H1 (cell line): ENCODE data around the gene RPL36AL. TPM values are rescaled to one million over a fixed set of nuclear protein-coding genes. Genes with fewer than 3 reads are reported as not detected.

Experiments used
- CTCF ChIA-PET: fragments of 300-600 bp; sonication (Branson Sonifier 250); formaldehyde crosslinking; loops from one replicate; lab custom pipeline; 2021; ENCODE audit not compliant: partially characterized antibody; lab: Charles Lee
- POLR2A ChIA-PET: fragments of 300-600 bp; sonication (Branson Sonifier 250); formaldehyde crosslinking; loops from one replicate; lab custom pipeline; 2021; ENCODE audit warnings: inconsistent platforms; ENCODE audit not compliant: partially characterized antibody; lab: Charles Lee
- DNase-seq, 2 experiments: peaks; one replicate each; pipeline versions ENCODE4 v3.0.0 to v3.0.0-alpha.2; 2010 to 2022; ENCODE audit warnings: low spot score in 2 of 2, low read depth in 1 of 2, mixed read lengths in 1 of 2
- FAIRE-seq: peaks from 2 replicates; lab custom pipeline; 2011; peaks lifted over from hg19 to GRCh38; lab: Jason Lieb, UNC
- H2AFZ ChIP-seq: 2 replicates; pipeline ENCODE4 v1.8.1; 2012; ENCODE audit warnings: low read length, inconsistent platforms
- H2AK5ac ChIP-seq: 2 replicates; pipeline ENCODE4 v1.6.1; 2013; ENCODE audit warnings: low read depth, low read length
- H2BK120ac ChIP-seq: replicated peaks from 2 replicates; pipeline ENCODE3; 2013; ENCODE audit warnings: low read depth, low read length, inconsistent platforms
- H2BK12ac ChIP-seq: 2 replicates; pipeline ENCODE4 v1.6.1; 2013; ENCODE audit warnings: low read depth, low read length
- H2BK15ac ChIP-seq: 2 replicates; pipeline ENCODE4 v1.6.1; 2013; ENCODE audit warnings: low read length
- H2BK20ac ChIP-seq: 2 replicates; pipeline ENCODE4 v1.6.1; 2013; ENCODE audit warnings: low read length
- H2BK5ac ChIP-seq: 2 replicates; pipeline ENCODE4 v1.6.1; 2013; ENCODE audit warnings: low read depth, low read length
- H3K14ac ChIP-seq: 2 replicates; pipeline ENCODE4 v1.6.1; 2013; ENCODE audit warnings: inconsistent platforms; ENCODE audit not compliant: insufficient read length
- H3K18ac ChIP-seq: 2 replicates; pipeline ENCODE4 v1.6.1; 2013; ENCODE audit warnings: low read length; ENCODE audit errors: extremely low read depth
- H3K23ac ChIP-seq: 2 replicates; pipeline ENCODE4 v1.6.1; 2013; ENCODE audit warnings: inconsistent platforms; ENCODE audit not compliant: insufficient read length
- H3K23me2 ChIP-seq: 2 replicates; pipeline ENCODE4 v1.6.1; 2013; ENCODE audit warnings: low read depth, low read length
- H3K27ac ChIP-seq: 2 replicates; pipeline ENCODE4 v1.6.1; 2011; ENCODE audit warnings: low read depth, low read length, inconsistent platforms
- H3K27me3 ChIP-seq, 4 experiments: replicated peaks in 1 of 4; 1 replicate in 1 of 4; 2 replicates in 3 of 4; pipeline versions ENCODE4 v1.6.1 to v1.8.1; 2011 to 2013; ENCODE audit warnings: low read length in 3 of 4, mild to moderate bottlenecking in 3 of 4, inconsistent platforms in 2 of 4, mixed read lengths in 2 of 4, moderate library complexity in 1 of 4; ENCODE audit not compliant: control insufficient read depth in 3 of 4, insufficient read depth in 3 of 4; ENCODE audit errors: extremely low read depth in 1 of 4
- H3K36me3 ChIP-seq, 4 experiments: 2 replicates each; pipeline versions ENCODE4 v1.6.1 to v1.8.1; 2011 to 2013; ENCODE audit warnings: mild to moderate bottlenecking in 4 of 4, low read length in 3 of 4, moderate library complexity in 2 of 4, control low read depth in 1 of 4, inconsistent platforms in 1 of 4; ENCODE audit not compliant: insufficient read depth in 4 of 4, control insufficient read depth in 2 of 4
- H3K4ac ChIP-seq: replicated peaks from 2 replicates; pipeline ENCODE3; 2013; ENCODE audit warnings: low read length, low read depth, mixed read lengths, inconsistent platforms; ENCODE audit not compliant: insufficient read length
- H3K4me1 ChIP-seq, 4 experiments: replicated peaks in 1 of 4; 1 replicate in 1 of 4; 2 replicates in 3 of 4; pipeline versions ENCODE4 v1.6.1 to v1.8.1; 2011 to 2013; ENCODE audit warnings: low read length in 3 of 4, inconsistent platforms in 2 of 4, mixed read lengths in 1 of 4; ENCODE audit not compliant: insufficient read depth in 4 of 4, control insufficient read depth in 3 of 4
- H3K4me2 ChIP-seq, 2 experiments: 2 replicates each; pipeline versions ENCODE4 v1.6.1 to v1.8.1; 2011 to 2013; ENCODE audit warnings: low read depth in 2 of 2, low read length in 2 of 2, control low read depth in 1 of 2, inconsistent platforms in 1 of 2, mild to moderate bottlenecking in 1 of 2; ENCODE audit not compliant: insufficient read depth in 1 of 2
- H3K4me3 ChIP-seq, 4 experiments: fragments of 200-600, 300-600 bp in 1 of 4; sonication (generic), shearing (Covaris generic), sonication (Bioruptor Twin) in 1 of 4; 2 replicates each; pipeline versions ENCODE4 v1.5.1 to v1.8.1; 2011 to 2016; ENCODE audit warnings: low read length in 4 of 4, low read depth in 3 of 4, control low read depth in 2 of 4, inconsistent platforms in 2 of 4, mild to moderate bottlenecking in 2 of 4, mixed read lengths in 1 of 4, moderate library complexity in 1 of 4; ENCODE audit not compliant: insufficient read depth in 2 of 4; ENCODE audit errors: extremely low read depth in 1 of 4
- H3K56ac ChIP-seq: replicated peaks from 2 replicates; pipeline ENCODE3; 2013; ENCODE audit warnings: low read depth, mild to moderate bottlenecking, mixed read lengths, low read length, inconsistent platforms; ENCODE audit not compliant: insufficient read length
- H3K79me1 ChIP-seq: 2 replicates; pipeline ENCODE4 v1.6.1; 2013; ENCODE audit warnings: low read depth, low read length, control low read depth
- H3K79me2 ChIP-seq, 2 experiments: 2 replicates each; pipeline versions ENCODE4 v1.6.1 to v1.8.1; 2012 to 2013; ENCODE audit warnings: low read length in 2 of 2, mild to moderate bottlenecking in 2 of 2, inconsistent platforms in 1 of 2; ENCODE audit not compliant: insufficient read depth in 2 of 2, control insufficient read depth in 1 of 2
- H3K9ac ChIP-seq, 4 experiments: replicated peaks in 1 of 4; 1 replicate in 1 of 4; 2 replicates in 3 of 4; pipeline versions ENCODE4 v1.6.1 to v1.8.1; 2011 to 2013; ENCODE audit warnings: low read depth in 3 of 4, low read length in 3 of 4, control low read depth in 2 of 4, mild to moderate bottlenecking in 2 of 4, moderate library complexity in 2 of 4, inconsistent platforms in 1 of 4; ENCODE audit errors: extremely low read depth in 1 of 4
- H3K9me3 ChIP-seq, 2 experiments: 2 replicates each; pipeline versions ENCODE4 v1.6.1 to v1.8.1; 2012 to 2013; ENCODE audit warnings: mild to moderate bottlenecking in 2 of 2, moderate library complexity in 2 of 2, control low read depth in 1 of 2, inconsistent platforms in 1 of 2, low read depth in 1 of 2, low read length in 1 of 2, mixed read lengths in 1 of 2; ENCODE audit not compliant: insufficient read depth in 2 of 2
- H4K20me1 ChIP-seq, 2 experiments: replicated peaks in 1 of 2; 2 replicates each; pipeline versions ENCODE3 to v1.8.1; 2011 to 2013; ENCODE audit warnings: inconsistent platforms in 2 of 2, low read length in 2 of 2, mild to moderate bottlenecking in 1 of 2; ENCODE audit not compliant: insufficient read depth in 2 of 2, control insufficient read depth in 1 of 2
- H4K5ac ChIP-seq: 2 replicates; pipeline ENCODE4 v1.6.1; 2013; ENCODE audit warnings: low read length, low read depth, mixed read lengths, inconsistent platforms; ENCODE audit not compliant: insufficient read length
- H4K8ac ChIP-seq: 2 replicates; pipeline ENCODE4 v1.8.0; 2013; ENCODE audit warnings: mild to moderate bottlenecking, moderate library complexity, low read length, inconsistent platforms; ENCODE audit not compliant: insufficient read depth; ENCODE audit errors: extremely low read depth
- H4K91ac ChIP-seq: replicated peaks from 2 replicates; pipeline ENCODE3; 2013; ENCODE audit warnings: low read length, mixed read lengths, inconsistent platforms; ENCODE audit not compliant: insufficient read length
- CHD2 ChIP-seq: IDR thresholded peaks from 2 replicates; pipeline ENCODE4 v1.6.1; 2012; ENCODE audit warnings: low read length, improper control_type of control experiment
- EGR1 ChIP-seq: IDR thresholded peaks from 2 replicates; pipeline ENCODE4 v1.6.1; 2011; ENCODE audit warnings: low read depth, low read length, borderline replicate concordance
- MAFK ChIP-seq: IDR thresholded peaks from 2 replicates; pipeline ENCODE4 v1.6.1; 2012; ENCODE audit warnings: low read depth, mild to moderate bottlenecking, improper control_type of control experiment, low read length
- SUZ12 ChIP-seq: fragments of 200-600 bp; sonication (generic); IDR thresholded peaks from 2 replicates; pipeline ENCODE4 v1.6.1; 2012; ENCODE audit warnings: mild to moderate bottlenecking, inconsistent platforms, low read length, moderate library complexity, mixed read lengths
- TAF1 ChIP-seq: IDR thresholded peaks from 2 replicates; pipeline ENCODE4 v1.6.1; 2011; ENCODE audit warnings: mild to moderate bottlenecking, low read depth, low read length
- TBP ChIP-seq: IDR thresholded peaks from 2 replicates; pipeline ENCODE4 v1.6.1; 2011; ENCODE audit warnings: low read depth, low read length, improper control_type of control experiment
- whole genome bisulfite sequencing, 2 experiments: shearing (Covaris generic) in 1 of 2; methylation state at CpG; one replicate each; pipeline versions ENCODE4 v1.1.6 to v1.1.7; 2013 to 2015; ENCODE audit warnings: low lambda C conversion rate in 2 of 2, mixed read lengths in 2 of 2, inconsistent platforms in 1 of 2, low coverage in 1 of 2, missing lambda C conversion rate in 1 of 2; ENCODE audit not compliant: insufficient replicate concordance in 2 of 2, insufficient coverage in 1 of 2, insufficient read length in 1 of 2; ENCODE audit errors: extremely low coverage in 1 of 2, missing lambda C conversion rate in 1 of 2; 5-methylcytosine and 5-hydroxymethylcytosine counted together
- polyA plus RNA-seq, 7 experiments: library from polyadenylated mRNA; depleted of rRNA in 3 of 7; stranded (reverse) in 5 of 7; unstranded in 2 of 7; fragments of >200 nt in 5 of 7; fragments of 200-250 nt in 2 of 7; gene quantifications; 1 replicate in 5 of 7; 2 replicates in 1 of 7; 4 replicates in 1 of 7; pipeline versions ENCODE4 v1.2.1 to v1.2.3, GENCODE V29; 2011 to 2013; ENCODE audit warnings: missing spikeins in 2 of 7, mixed read lengths in 2 of 7
- total RNA-seq: library from RNA; stranded (reverse); fragmentation: NEBNext Ultra II Directional; extraction: Animal tissue kit (Norgen Biotek cat#: 25700); gene quantifications from 2 replicates; pipeline ENCODE4 v1.2.1, GENCODE V29; 2021
- TF ChIP-seq, protein P1 (sequence below): IDR thresholded peaks from 2 replicates; pipeline ENCODE4 v1.6.1; 2012; ENCODE audit warnings: inconsistent platforms

Gene RPL36AL
- total and polyA plus RNA-seq, 2 of the 8 experiments (the other 6 are each of a cell fraction or from before 2014, with no cell fraction given): 138 to 230 TPM

DNA sequence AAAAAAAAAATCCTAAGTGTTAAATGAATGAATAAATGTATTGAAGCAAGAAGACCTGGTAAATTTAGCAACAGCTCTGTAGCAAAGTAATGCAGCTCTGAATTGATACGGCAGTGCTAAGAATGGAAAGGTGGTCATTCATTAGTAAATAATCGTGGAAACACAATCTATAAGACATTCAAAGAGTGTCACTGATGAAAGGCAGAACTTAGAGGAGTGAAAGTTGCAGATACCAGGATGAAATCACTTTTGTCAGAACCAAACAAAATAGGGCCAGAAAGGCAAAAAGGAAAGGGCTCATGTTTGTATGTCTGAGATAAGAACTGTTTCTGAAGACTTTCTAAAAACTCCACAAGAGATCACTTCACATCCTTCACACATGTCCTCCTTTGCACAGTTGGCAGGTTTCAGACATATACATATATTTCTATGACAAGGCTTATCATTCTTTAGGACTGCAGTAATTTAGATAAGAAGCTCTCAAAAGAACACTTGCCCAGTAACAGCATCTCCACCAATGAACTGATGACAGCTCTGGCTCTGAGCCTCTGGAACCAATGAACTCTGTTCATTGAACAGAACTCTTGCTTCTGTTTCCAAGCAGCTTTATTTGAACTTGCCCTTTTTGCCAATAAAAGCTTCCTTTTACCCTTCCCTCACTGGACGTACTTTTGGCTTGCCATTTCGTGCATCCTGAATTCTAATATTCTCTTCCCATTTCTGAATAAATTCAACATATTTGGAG is 25.9 kb downstream of the RPL36AL start:
- CTCF ChIA-PET: interaction anchor here (0.5 kb wide), 1 partner anchor 524 kb away, joined by 4 read pairs; no protein-coding TSS in a partner anchor
- no peaks in the 10 kb centered on the region for H3K36me3 ChIP-seq
- no peak overlapping the region for H3K14ac ChIP-seq
- FAIRE-seq: no peak
- no peak overlapping the region for H3K23ac ChIP-seq
- H3K79me1 ChIP-seq: no peaks in the 10 kb centered on the region; the same call in 1 of the 2 replicates
- H2BK12ac ChIP-seq: no peak overlapping the region
- H3K4me2 ChIP-seq: no peak overlapping the region
- H2BK15ac ChIP-seq: no peak overlapping the region
- no peak overlapping the region for H3K27ac ChIP-seq
- H3K4ac ChIP-seq: no peak overlapping the region
- WGBS, 2 experiments: 88% methylated on average over 4 of the region's 4 CpGs; no CpG with 5 or more reads in 1 of the 2 experiments
- no peaks in the 10 kb centered on the region for H3K4me1 ChIP-seq
- H3K79me2 ChIP-seq: peaks cover 0 to 9% of the 10 kb centered on the region in 2 experiments; a peak in 2 of 4 replicates
- no peak overlapping the region for H3K4me3 ChIP-seq
- no peak overlapping the region for H4K8ac ChIP-seq
- POLR2A ChIA-PET: interaction anchor here (0.7 to 7.4 kb wide), 3 partner anchors 9 to 26 kb away, joined by 3 to 169 read pairs (median 13); partner anchors contain the start of genes MGAT2, RPL36AL and RPS29
- H4K91ac ChIP-seq: no peak overlapping the region
- H2AFZ ChIP-seq: no peak overlapping the region
- no peak overlapping the region for H4K5ac ChIP-seq
- no peaks in the 10 kb centered on the region for H3K27me3 ChIP-seq
- H3K9ac ChIP-seq: no peak overlapping the region
- no peak overlapping the region for H2AK5ac ChIP-seq
- no peak overlapping the region for H3K56ac ChIP-seq
- H2BK120ac ChIP-seq: no peak overlapping the region
- no peak overlapping the region for H2BK5ac ChIP-seq
- DNase-seq: no peak
- H3K18ac ChIP-seq: no peak overlapping the region
- no peak overlapping the region for H2BK20ac ChIP-seq
- H4K20me1 ChIP-seq: no peaks in the 10 kb centered on the region
- H3K9me3 ChIP-seq: no peaks in the 10 kb centered on the region
- no peaks in the 10 kb centered on the region; the same call in 1 of the 2 replicates for H3K23me2 ChIP-seq
- TF ChIP-seq MAFK (no peak), CHD2 (no peak), TBP (no peak), TAF1 (no peak), SUZ12 (no peak), EGR1 (no peak)
- TF ChIP-seq, protein P1, sequence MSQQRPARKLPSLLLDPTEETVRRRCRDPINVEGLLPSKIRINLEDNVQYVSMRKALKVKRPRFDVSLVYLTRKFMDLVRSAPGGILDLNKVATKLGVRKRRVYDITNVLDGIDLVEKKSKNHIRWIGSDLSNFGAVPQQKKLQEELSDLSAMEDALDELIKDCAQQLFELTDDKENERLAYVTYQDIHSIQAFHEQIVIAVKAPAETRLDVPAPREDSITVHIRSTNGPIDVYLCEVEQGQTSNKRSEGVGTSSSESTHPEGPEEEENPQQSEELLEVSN: no peak
